LNCAP (cell line): ENCODE data around the gene DMXL1.

ENCODE experiments used
- CTCF ChIP-seq: fragments of 450-650 bp; IDR thresholded peaks from 2 replicates; pipeline ENCODE4 v1.5.1; 2017; ENCODE audit warnings: mild to moderate bottlenecking

The DMXL1 gene

GRCh38 chr5:119293516-119293829, 222.6 kb downstream of the DMXL1 start:
- TF ChIP-seq CTCF = no peak
